ENCODE measurements around the gene IL25.

- TF ChIP-seq TCF4 (CRISPR knock-in tag; IDR thresholded peaks at IDR 0.05; ENCODE audit: borderline replicate concordance) (no peak), PPARA (CRISPR knock-in tag; IDR thresholded peaks at IDR 0.05; ENCODE audit: borderline replicate concordance) (no peak), CREB5 (CRISPR knock-in tag; IDR thresholded peaks at IDR 0.05; ENCODE audit: low read depth) (no peak), GLIS3 (CRISPR knock-in tag; IDR thresholded peaks at IDR 0.05) (no peak), SNAI2 (CRISPR knock-in tag; IDR thresholded peaks at IDR 0.05) (no peak), ZNF70 (CRISPR knock-in tag; IDR thresholded peaks at IDR 0.05) (no peak), ZFP3 (CRISPR knock-in tag; IDR thresholded peaks at IDR 0.05) (no peak), CSDC2 (CRISPR knock-in tag; IDR thresholded peaks at IDR 0.05) (no peak), OSR1 (CRISPR knock-in tag; IDR thresholded peaks at IDR 0.05) (no peak)
Observed at GRCh38 chr14:23349156-23349845, 23.3 kb upstream of the IL25 start.
